GM18520 (cell line): ENCODE data around the gene TCHH.

Experiments used
- ATAC-seq: cut with Tn5 transposase; IDR thresholded peaks from one replicate; pipeline ENCODE4 v1.9.1; 2021; ENCODE audit not compliant: unreplicated experiment

TCHH gene

DNA sequence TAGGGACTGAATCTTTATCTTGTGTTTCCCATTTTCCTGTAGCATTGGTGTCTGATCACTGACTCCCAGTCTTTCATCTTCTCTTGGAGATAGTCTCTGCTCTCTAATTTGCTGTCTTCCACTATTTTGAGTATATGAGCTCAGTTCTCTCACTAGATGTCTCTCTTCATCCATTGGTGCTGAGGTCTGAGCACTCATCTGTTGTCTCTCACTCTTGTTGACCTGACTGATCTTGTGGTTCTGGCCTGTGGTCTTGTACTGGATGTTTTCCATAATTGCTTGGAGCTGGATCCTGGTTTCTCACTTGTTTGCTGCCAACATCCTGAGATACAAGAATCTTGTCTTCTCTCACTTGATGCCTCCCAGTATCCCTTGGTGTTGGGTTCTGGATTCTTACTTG, 53.3 kb downstream of the TCHH start:
- no peak for ATAC-seq
